Activated T-cell treated with anti-CD3 and anti-CD28 coated beads, Interleukin-2, amount 50 U/mL, for 4 hours (primary cell): Measurements from ENCODE around the gene RARA. TPM values are rescaled to one million over a fixed set of nuclear protein-coding genes. Genes with fewer than 3 reads are reported as not detected.

Source experiments
- ATAC-seq, 2 donors: fragments of 200-7000 bp; cut with Tn5 transposase; one replicate each; pipeline ENCODE4 v1.10.0; 2021
- DNase-seq: peaks from one replicate; pipeline ENCODE4 v3.0.0-alpha.2; 2020
- H3K27me3 Mint-ChIP-seq: one replicate; pipeline ENCODE4 v1.8.0; 2021; ENCODE audit warnings: low read depth, mixed read lengths
- H3K36me3 Mint-ChIP-seq: one replicate; pipeline ENCODE4 v1.8.0; 2022; ENCODE audit warnings: mixed read lengths; ENCODE audit not compliant: insufficient read depth
- H3K4me1 Mint-ChIP-seq: one replicate; pipeline ENCODE4 v1.8.0; 2021; ENCODE audit warnings: low read depth, mixed read lengths
- H3K4me3 Mint-ChIP-seq: one replicate; pipeline ENCODE4 v1.8.0; 2021; ENCODE audit warnings: mild to moderate bottlenecking, moderate library complexity, mixed read lengths
- H3K9me3 Mint-ChIP-seq: one replicate; pipeline ENCODE4 v1.8.0; 2021; ENCODE audit warnings: mixed read lengths
- total RNA-seq, 3 donors: library from RNA; stranded (reverse); gene quantifications; one replicate each; pipeline ENCODE4 v1.2.1, GENCODE V29; 2021

Gene RARA
- total RNA-seq, 3 donors from 2014 or later = 46.5 to 61.9 (median 48.7) TPM

DNA sequence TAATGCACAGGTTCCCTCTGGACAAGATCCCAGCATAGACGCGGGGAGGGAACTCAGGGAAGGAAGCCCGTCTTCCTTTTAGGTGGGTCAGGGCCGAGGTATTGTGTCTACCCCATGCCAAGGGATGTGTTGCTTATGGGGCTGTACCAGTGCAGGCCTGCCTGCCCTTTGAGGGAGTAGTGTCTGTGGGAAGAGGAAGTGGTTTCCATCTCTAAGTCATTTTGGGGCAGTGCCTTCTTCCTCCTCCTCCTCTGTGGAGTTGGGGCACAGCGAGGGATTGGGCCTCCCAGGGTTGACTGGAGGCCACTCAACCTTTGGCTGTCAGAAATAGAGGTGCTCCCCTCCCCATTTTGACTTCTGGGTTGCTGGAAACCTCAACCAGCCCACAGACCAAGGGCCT lies 29.1 kb downstream of the RARA start:
- ATAC-seq = no peak
- Mint-ChIP-seq H3K36me3 (peaks cover 28% of the 10 kb centered on the region), H3K9me3 (no peaks in the 10 kb centered on the region), H3K4me3 (no peak overlapping the region), H3K27me3 (no peaks in the 10 kb centered on the region), H3K4me1 (peaks cover 72% of the 10 kb centered on the region)
- DNase-seq = no peak

DNA sequence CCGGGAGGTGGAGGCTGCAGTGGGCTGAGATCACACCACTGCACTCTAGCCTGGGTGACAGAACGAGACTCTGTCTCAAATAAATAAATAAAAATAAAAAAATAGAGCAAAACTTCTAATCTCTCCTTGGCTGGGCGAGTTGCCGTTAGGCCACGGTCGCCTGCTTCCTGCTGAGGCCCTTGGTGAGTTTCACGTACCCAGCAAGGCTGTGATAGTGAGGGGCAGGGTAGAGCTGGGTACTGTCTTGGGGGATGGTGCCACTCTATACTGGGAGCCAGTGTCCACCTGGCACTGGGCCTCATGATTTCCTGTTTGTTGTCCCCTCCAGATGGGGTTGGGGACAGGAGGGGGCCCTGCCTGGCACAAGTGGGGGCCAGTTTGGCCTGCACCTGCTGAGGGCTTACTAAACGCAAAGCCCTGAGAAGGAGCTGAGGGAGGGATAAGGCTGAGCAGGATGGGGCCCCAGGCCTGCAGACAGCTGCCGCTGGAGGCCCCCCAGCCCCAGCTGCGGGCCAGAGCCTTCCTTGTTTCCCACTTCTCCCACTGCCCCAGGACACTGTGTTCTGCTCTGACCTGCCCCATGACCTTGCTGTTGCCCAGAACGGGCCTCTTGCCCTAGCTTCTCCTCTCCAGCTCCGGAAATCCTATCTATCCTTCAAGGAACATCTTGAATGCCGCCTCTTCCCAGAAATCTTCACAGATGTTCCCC lies 30.1 kb downstream of the RARA start:
- Mint-ChIP-seq H3K4me3 (no peak overlapping the region), H3K9me3 (no peaks in the 10 kb centered on the region), H3K4me1 (peaks cover 72% of the 10 kb centered on the region), H3K36me3 (peaks cover 29% of the 10 kb centered on the region), H3K27me3 (no peaks in the 10 kb centered on the region)
- no peak for DNase-seq
- no peak for ATAC-seq

DNA sequence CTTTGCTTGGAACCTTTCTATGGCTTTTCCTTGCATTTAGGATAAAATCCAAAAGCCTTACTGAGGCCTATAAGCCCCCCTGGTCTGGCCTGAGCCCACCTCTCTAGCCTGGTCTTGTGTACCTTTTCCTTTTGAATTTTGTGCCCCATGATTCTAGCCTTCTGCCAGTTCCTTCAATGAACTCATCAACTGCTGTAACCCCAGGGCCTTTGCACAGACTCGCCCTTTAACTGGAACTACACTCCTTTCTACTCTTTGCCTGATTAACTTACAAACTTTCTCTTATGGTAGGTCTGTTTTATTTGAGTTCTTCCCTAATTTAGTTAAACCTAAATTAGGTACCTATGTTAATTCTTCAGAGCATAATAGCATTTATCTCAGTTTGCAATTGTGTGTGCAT lies 31.3 kb downstream of the RARA start:
- no peaks in the 10 kb centered on the region for H3K9me3 Mint-ChIP-seq
- H3K4me3 Mint-ChIP-seq = no peak overlapping the region
- no peak for ATAC-seq
- H3K27me3 Mint-ChIP-seq = no peaks in the 10 kb centered on the region
- peaks cover 72% of the 10 kb centered on the region for H3K4me1 Mint-ChIP-seq
- no peak for DNase-seq
- H3K36me3 Mint-ChIP-seq = peaks cover 22% of the 10 kb centered on the region

DNA sequence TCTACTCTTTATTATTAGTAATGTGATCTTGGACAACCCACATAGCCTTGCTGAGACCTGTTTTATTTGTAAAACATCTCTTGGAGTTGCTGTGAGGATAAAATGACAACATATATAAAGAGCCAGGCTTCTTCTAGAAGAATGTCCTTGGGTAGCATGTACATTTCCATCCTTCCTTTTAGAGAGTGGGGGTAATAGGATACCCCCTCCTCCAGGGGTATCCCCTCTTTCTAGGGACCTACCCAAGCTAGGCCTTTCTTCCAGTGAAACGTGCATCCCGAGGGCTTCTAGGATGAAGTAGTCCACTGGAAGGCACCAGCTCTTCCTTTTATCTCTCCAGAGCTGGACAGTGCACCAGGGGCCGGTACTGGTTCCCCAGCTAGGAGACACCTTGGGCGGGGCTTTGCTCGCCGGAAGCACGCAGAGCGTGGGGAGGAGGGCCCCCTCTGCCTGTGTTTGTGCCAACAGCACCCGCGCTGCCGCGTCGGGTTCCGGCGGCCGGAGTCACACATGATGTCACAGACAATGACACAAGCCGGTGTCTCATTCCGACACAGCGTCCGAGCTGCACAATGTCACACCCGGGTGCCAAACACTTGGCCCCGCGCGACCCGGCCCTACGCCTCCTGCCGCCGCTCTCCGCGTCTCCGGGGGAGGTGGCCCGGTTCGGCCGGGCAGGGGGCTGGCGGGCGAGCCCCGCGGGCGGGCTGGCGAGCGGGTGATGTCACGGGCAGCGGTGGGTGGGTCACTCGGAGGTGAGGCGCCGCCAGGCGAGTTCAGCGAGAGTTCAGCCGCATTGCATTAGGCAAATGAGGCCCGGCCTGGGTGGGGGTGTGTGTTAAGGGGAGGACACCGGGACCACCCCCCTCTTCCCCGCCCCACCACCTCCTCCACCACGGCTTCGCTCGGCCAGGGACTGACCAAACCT lies 32.2 kb downstream of the RARA start:
- Mint-ChIP-seq H3K9me3 (no peaks in the 10 kb centered on the region), H3K27me3 (no peaks in the 10 kb centered on the region), H3K36me3 (peaks cover 22% of the 10 kb centered on the region), H3K4me1 (peaks cover 78% of the 10 kb centered on the region), H3K4me3 (peak overlapping the region; percentile 72)
- ATAC-seq = peak; percentile 82 to 85
- peak; percentile 79 for DNase-seq

DNA sequence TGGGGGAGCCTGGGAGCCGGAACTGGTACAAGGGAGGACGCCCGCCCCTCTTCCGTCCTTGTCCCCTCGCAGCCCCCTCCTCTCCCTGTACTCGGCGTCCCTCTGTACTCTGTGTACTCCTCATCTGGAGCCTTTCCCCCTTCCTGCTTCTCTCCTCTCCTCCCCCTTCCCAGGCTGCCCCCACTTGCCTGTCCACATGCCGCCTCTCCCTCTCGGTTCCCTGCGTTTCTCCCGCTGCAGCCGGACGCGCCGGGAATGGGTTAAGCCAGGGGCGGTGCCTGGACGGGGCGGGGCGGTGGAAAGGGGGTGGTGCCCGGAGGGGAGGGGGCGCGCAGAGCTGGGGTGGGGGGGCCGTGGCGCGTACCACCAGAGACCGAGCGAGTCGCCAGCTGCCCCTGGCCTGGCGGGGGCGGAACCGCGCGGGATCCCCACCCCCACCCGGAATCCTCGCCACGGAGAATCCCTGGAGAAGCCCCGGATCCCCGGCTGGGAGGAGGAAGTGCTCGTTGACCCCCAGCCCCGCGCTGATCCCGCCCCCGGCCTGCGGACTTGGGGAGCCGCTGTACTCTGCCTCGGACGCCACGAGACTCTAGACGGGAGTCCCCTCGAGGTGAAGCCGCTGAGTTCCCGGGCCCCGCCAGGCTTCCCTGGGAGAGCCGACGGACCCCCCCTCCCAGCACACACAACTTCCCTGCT lies 33.0 kb downstream of the RARA start:
- DNase-seq = no peak
- ATAC-seq = peak; percentile 1 to 4
- H3K4me3 Mint-ChIP-seq = peak overlapping the region; percentile 72
- H3K27me3 Mint-ChIP-seq = no peaks in the 10 kb centered on the region
- peaks cover 83% of the 10 kb centered on the region for H3K4me1 Mint-ChIP-seq
- H3K9me3 Mint-ChIP-seq = no peaks in the 10 kb centered on the region
- peaks cover 20% of the 10 kb centered on the region for H3K36me3 Mint-ChIP-seq

DNA sequence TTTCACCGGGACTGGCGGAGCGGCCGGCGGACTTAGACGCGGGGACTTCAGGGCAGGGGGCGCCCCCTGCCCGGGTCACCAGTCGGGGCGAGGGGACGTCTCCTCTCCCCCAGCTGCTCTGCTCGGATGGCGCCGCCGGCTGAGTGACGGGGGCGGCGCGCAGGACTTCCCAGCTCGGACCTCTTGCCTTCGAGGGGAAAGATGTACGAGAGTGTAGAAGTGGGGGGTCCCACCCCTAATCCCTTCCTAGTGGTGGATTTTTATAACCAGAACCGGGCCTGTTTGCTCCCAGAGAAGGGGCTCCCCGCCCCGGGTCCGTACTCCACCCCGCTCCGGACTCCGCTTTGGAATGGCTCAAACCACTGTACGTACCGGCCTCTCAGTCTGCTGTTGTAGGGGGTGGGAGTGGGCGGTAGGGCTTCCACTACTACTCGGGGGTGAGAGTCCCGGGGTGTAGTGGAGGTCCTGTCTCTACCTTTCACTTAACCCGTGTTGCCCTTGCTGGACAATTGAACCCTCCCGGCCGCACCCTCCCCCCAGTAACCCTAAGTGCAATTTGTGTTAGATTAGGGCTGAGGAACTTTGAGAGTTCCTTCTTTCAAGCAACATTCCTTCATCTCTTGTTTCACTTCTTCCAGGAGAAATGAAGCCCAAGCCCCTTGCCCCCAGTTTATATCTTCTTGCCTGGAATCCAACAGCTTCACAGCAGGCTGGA lies 33.7 kb downstream of the RARA start:
- Mint-ChIP-seq H3K9me3 (no peaks in the 10 kb centered on the region), H3K4me3 (peak overlapping the region; percentile 72), H3K27me3 (no peaks in the 10 kb centered on the region), H3K36me3 (peaks cover 20% of the 10 kb centered on the region), H3K4me1 (peaks cover 82% of the 10 kb centered on the region)
- ATAC-seq = no peak
- DNase-seq = no peak

DNA sequence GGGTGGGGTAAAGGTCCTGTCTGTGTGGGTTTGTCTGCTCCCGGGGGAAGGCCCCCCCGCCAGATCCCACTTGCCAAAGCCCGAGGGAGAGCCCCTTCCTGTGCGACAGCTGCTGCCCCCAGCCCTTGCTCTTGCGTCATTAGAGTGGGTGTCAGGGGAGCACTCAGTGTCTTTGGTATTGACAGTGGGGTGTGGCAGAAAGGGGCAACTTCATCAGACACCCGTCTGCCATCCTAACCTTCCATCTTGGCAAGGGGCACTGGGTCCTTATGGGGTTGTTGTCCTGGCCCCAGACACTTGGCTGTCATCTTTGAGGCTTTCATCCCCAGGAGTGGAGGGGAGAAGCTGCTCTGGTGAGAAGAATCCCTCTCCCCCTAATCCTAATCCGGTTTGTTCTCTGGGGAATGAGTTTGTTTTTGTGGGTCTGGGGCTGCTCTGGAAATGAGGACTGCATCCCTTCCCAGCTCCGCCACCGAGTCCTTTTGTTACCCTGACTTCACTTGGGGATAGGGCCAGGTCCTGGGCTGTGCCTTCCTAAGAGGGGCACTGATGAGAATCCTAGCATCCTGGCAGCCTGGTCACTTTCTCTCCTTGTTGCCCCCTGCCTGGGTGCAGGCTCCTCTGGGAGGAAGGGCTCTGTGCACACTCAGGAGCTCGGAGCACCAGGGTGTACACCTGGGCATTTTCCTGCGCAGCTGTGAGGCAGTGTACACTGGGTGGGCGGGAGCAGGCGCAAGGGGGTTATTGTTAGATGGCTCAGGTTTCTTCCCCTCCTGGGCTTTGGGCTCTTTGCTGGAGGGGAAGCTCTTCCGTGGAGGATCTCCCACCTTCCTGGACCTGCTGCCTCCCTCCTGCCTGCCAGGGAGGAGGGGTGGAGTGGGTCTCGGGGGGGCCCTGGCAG lies 34.5 kb downstream of the RARA start:
- no peak for ATAC-seq
- Mint-ChIP-seq H3K4me3 (peak overlapping the region; percentile 72), H3K36me3 (peaks cover 20% of the 10 kb centered on the region), H3K9me3 (no peaks in the 10 kb centered on the region), H3K27me3 (no peaks in the 10 kb centered on the region), H3K4me1 (peaks cover 78% of the 10 kb centered on the region)
- no peak for DNase-seq

DNA sequence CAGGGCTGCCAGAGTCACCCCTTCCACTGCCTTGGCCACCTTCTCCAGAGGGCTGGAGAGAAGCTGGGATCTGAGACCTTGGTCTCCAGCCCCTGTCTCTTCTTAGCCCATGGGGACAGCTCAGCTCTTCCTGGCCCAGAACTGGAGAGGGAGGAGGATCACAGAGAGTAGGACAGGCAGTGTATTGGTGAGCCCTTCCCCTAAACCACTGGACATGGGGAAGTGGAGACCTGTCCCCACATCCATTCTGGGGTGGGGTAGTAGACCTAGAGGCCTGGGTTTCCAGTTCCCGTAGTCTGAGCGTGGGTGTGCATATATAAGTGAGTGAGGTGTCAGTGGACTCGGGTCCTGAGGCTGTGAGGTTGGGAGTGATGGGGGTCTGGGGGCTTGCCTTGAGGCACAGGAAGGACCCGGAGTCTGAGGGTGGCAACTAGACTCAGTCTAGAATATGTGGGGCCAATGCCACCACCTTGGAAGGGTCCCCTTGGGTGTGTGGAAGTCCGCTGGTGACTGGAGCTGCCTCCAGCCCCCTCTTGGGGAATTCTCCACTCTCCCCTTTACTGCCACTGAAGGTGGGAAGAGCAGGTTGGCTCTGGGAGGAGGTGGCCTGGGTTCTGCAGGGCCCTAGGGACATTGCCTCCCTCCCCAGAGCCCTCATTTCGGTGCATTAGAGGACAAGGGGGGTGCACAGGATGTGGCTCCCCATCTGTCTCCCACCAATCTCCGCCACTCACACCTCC lies 35.6 kb downstream of the RARA start:
- DNase-seq = no peak

DNA sequence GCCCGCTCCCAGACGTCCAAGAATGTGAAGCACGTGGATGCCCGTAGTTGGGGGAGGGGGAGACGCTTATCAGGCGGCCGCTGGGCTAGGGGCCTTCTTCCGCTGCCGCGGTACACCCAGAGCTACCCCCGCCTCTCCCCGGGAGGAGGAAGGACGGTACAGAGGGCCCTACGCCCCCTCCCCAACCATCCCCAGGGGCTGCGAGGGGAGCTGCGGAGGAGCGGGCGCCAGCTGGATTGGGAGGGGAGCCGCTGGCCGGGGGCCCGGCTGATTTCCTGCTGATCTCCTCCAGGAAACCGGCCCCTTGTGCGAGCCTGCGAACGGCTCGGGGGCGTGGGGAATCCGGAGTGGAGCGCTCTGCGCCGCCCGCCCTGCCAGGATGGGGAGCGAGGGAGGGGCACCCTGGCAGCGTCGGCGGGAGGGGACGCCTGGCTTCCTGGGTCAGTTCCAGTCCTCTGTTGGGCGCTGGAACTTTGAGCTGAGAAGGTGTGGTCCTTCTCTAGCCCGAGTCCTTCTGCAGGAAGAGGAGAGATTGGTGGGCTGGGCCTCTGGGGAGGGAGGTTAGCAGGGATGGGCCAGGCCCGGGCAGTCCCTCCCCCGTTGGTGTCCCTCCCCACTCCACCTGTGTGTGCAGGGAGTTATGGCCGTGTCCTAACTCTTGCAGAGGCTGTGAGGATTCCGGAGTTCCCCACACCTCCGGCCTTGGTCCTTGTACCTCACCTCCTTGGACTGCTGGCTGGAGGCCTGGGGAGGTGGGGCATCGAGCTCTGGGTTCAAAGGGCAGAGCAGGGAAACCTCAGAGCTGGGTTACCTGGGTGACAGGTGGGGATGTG lies 36.4 kb downstream of the RARA start:
- H3K4me1 Mint-ChIP-seq = peaks cover 72% of the 10 kb centered on the region
- ATAC-seq (peak; percentile 12 to 14), DNase-seq (no peak)
- H3K4me3 Mint-ChIP-seq = peak overlapping the region; percentile 65
- peaks cover 13% of the 10 kb centered on the region for H3K36me3 Mint-ChIP-seq
- no peaks in the 10 kb centered on the region for H3K27me3 Mint-ChIP-seq
- no peaks in the 10 kb centered on the region for H3K9me3 Mint-ChIP-seq

More for the DNA sequence above, 35.6 kb downstream of the RARA start:
- peaks cover 74% of the 10 kb centered on the region for H3K4me1 Mint-ChIP-seq
- H3K27me3 Mint-ChIP-seq = no peaks in the 10 kb centered on the region
- peak overlapping the region; percentile 65 for H3K4me3 Mint-ChIP-seq
- no peaks in the 10 kb centered on the region for H3K9me3 Mint-ChIP-seq
- peaks cover 18% of the 10 kb centered on the region for H3K36me3 Mint-ChIP-seq
- ATAC-seq = no peak

DNA sequence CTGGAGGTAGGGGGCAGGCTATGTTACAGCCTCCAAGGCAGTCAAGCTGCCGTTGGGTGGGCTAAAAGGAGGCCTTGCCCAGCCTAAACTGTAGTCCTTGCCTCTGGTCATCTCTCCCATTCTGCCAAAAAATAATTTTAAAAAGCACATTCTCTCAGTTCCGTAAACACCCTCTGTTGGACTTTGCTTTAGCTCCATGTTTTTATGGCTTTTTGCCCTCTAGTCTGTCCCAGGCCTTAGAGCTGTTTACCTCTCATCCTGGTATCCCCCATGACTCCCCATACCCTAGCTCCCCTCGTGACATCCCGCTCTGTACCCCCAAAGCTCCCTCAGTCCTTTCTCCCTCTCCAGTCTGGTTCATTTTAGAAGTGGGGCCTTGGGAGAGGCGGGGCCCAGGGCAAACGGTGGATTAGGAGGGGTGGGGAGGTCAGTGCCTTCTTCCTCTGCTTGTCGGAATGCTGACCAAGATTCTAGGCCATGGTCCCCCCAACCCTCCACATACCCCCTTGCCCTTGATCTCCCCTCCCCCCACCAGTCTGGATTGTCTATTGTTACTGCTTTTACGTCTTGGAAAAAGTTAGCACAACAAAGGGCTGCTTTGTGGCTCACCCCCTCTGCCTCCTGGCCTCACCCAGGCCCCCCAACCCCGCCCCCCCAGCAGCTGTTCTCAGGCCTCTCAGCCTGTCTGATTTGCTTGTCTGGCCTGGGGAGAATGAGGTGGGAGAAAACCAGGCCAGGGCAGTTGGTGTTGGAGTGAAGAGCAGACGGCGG lies 37.2 kb downstream of the RARA start:
- peaks cover 64% of the 10 kb centered on the region for H3K4me1 Mint-ChIP-seq
- H3K36me3 Mint-ChIP-seq = peaks cover 10% of the 10 kb centered on the region
- H3K27me3 Mint-ChIP-seq = no peaks in the 10 kb centered on the region
- ATAC-seq (no peak), DNase-seq (no peak)
- H3K9me3 Mint-ChIP-seq = no peaks in the 10 kb centered on the region
- H3K4me3 Mint-ChIP-seq = peak overlapping the region; percentile 65

DNA sequence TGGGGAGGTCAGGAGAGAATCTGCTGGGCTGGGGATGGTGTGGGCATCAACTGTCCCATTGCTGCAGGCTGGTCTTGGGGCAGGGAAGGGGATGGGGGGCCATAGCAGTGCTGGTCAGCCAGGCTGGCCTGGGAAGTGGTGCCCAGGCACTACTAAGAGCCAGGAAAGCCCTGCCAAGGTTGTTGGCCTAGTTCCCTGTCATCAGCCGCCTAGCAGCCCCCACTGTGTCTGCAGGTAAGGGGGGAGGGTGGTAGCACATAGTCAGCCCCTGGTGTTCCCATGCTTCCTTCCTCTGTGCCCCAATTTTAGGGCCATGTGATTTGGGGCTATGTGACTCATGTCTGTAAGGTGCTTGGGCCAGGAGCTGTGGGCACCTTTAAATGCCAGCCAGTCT lies 37.8 kb downstream of the RARA start:
- Mint-ChIP-seq H3K27me3 (no peaks in the 10 kb centered on the region), H3K4me1 (peaks cover 65% of the 10 kb centered on the region), H3K9me3 (no peaks in the 10 kb centered on the region), H3K4me3 (peak overlapping the region; percentile 38), H3K36me3 (peaks cover 10% of the 10 kb centered on the region)
- ATAC-seq (no peak), DNase-seq (no peak)
